Neural cell (in vitro differentiated cells): ENCODE data around the gene SEC14L1.

Source experiments
- CTCF ChIP-seq: fragments of 450-650 bp; IDR thresholded peaks from 2 replicates; pipeline ENCODE4 v1.5.1; 2014; ENCODE audit warnings: antibody characterized with exemption, mild to moderate bottlenecking, moderate library complexity; ENCODE audit not compliant: poor library complexity, severe bottlenecking
- EP300 ChIP-seq: fragments of 450-650 bp; conservative IDR thresholded peaks from 2 replicates; pipeline ENCODE4 v1.6.1; 2014; ENCODE audit warnings: antibody characterized with exemption, mild to moderate bottlenecking, moderate library complexity; ENCODE audit not compliant: poor library complexity, severe bottlenecking
- EZH2 ChIP-seq: fragments of 200-600, 300-800 bp; shearing (Covaris generic), sonication (generic); IDR thresholded peaks from 2 replicates; pipeline ENCODE4 v1.6.1; 2014; ENCODE audit warnings: antibody characterized with exemption, low read length, borderline replicate concordance, mild to moderate bottlenecking; ENCODE audit not compliant: insufficient read depth, poor library complexity, severe bottlenecking
- POLR2AphosphoS5 ChIP-seq: IDR thresholded peaks from 2 replicates; pipeline ENCODE4 v1.6.1; 2012

DNA sequence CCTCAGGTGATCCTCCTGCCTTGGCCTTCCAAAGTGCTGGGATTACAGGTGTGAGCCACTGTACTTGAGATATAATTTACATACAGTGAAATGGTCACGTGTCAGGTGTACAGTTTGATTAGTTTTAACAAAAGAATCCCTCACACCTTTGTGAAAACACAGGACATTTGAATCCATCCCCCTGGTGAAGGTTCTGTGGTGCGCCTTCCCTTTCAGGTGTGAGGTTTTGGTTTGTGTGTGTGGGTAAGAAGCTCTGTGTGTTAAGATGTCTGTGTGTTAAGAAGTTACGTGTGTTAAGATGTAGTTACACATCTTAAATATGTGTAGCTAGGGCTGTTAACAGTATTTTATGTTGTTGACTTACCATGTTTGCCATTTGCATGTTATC is 4.4 kb downstream of the SEC14L1 start:
- TF ChIP-seq EZH2, result no peak
- no peak for TF ChIP-seq CTCF
- TF ChIP-seq POLR2AphosphoS5, result no peak
- no peak for TF ChIP-seq EP300
